ENCODE results near the gene MAGEA9B. TPM values are rescaled to one million over a fixed set of nuclear protein-coding genes. Genes with fewer than 3 reads are reported as not detected.
A peak's percentile ranks its signal among the peaks of the same experiment; 100 is the strongest.
"Not testable (repeated sequence)": the region's sequence is repeated elsewhere in the genome, so short reads cannot be mapped to it uniquely, and the experiment has no call there.

MAGEA9B gene, protein sequence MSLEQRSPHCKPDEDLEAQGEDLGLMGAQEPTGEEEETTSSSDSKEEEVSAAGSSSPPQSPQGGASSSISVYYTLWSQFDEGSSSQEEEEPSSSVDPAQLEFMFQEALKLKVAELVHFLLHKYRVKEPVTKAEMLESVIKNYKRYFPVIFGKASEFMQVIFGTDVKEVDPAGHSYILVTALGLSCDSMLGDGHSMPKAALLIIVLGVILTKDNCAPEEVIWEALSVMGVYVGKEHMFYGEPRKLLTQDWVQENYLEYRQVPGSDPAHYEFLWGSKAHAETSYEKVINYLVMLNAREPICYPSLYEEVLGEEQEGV
- total RNA-seq, result not detected in 2 replicates
- long read RNA-seq, result 0 reads

DNA sequence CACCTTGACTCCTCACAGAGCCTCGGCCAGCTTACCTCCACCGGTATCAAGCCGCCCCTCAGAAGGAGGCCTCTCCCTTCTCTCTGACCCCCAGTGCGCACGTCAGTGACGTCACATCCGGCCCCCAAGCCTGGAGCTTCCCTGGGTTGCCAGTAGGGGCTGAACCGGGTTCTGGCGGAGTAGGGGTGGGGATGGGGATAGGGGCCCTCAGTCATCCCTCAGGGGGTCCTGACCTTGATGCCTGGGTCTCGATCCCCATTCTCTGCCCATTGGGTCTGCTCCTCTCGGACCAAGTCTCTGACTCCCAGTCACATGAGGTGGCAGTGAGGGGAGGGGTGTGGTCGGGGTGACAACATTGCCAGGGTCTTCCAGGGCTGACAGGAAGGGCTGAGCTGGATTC lies at the start of gene MAGEA9B:
Gene MAGEA9B, minus strand, starts transcription at position 101 of the 400 bp plus-strand sequence. CDS start 4,280 bp downstream, outside the sequence.
- not testable (repeated sequence) for H3K27me3 Mint-ChIP-seq (ENCODE audit: low read depth); H3K4me3 Mint-ChIP-seq; DNase-seq (ENCODE audit: low read depth, low spot score); H3K36me3 Mint-ChIP-seq (ENCODE audit: low read depth); H3K4me1 Mint-ChIP-seq; H3K9me3 Mint-ChIP-seq; H3K27ac Mint-ChIP-seq (ENCODE audit: unreplicated experiment)

DNA sequence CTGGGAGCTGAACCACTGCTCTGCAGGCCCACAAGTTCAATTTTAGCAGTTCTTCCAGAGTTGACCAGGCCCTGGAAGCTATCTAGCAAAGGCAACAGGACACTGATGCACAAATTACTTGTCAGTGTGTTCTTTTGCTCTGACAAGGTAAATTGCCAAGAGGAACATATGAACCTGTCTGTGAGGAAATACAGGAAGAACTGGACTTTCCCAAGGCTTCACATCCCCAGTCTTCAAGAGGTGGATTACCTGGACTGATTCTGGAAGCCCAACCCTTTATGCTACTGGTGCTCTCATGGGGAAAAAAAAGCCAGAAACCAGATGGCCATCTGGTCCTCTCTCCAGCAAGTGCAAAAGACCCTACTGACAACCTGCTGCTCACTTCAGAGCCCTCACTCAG lies 46.3 kb upstream of the MAGEA9B start:
- H3K27me3 Mint-ChIP-seq (ENCODE audit: low read depth), result peaks cover 19% of the 10 kb centered on the region
- no peak for TF ChIP-seq CTCF (conservative IDR thresholded peaks at IDR 0.05)
- H3K4me1 Mint-ChIP-seq, result peaks cover 12% of the 10 kb centered on the region
- no peaks in the 10 kb centered on the region for H3K36me3 Mint-ChIP-seq (ENCODE audit: low read depth)
- DNase-seq (ENCODE audit: low read depth, low spot score), result no peak
- no peak overlapping the region for H3K4me3 Mint-ChIP-seq
- no peak overlapping the region for H3K27ac Mint-ChIP-seq (ENCODE audit: unreplicated experiment)
- H3K9me3 Mint-ChIP-seq, result peaks cover 10% of the 10 kb centered on the region

DNA sequence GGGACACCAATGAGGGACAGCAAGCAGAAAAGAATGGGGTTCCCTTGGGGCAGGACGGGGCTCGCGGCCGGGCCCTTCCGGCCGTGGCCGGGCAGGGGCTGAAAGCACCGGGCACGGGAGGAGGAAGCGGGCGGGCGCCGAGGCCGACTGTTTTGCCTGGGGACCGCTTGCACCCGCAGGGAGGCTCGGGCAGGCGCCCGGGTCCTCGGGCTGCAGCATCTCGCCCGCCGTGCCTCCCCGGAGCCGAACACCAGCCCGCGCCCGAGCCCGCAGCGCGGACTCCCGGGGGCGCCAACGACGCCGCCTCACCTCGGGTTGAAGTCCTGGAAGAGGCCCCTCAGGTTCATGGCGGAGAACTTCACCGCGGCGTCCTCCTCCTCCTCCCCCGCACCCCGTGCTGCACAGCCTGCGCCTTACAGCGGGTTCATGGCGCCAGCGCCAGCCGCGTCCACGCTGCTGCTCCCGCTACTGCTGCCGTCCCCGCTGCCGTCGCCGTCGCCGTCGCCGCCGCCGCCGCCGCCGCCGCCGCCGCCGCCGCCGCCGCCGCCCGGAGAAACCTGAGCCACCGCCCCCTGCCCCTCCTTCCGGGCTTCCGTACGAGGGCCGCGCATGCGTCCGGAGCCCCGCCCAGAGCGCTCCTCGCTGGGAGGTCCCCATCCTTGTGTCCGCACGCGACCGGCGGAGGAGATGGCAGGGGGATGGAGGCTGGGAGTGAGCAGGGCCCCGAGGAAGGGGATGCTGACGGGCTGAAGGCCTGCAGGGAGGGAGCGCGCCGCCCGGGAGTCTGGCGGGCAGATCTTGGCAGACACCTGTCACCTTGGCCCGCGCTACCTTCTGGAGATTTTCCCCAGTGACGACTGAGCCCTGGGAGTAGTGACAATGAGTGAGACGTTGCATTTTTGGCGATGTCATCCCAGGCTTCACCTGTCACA lies 44.2 kb upstream of the MAGEA9B start, which contains the start of gene TMEM185A:
Gene TMEM185A, minus strand, starts transcription at position 559 of the 932 bp plus-strand sequence. Its CDS starts 212 bp downstream, at position 347.
- TF ChIP-seq CTCF (conservative IDR thresholded peaks at IDR 0.05), result no peak
- DNase-seq (ENCODE audit: low read depth, low spot score), result peak; percentile 59
- Mint-ChIP-seq H3K27me3 (ENCODE audit: low read depth) (peaks cover 16% of the 10 kb centered on the region), H3K27ac (ENCODE audit: unreplicated experiment) (peak within 1 kb of the TSS; percentile 79), H3K36me3 (ENCODE audit: low read depth) (no peaks in the 10 kb centered on the region), H3K9me3 (peaks cover 4% of the 10 kb centered on the region), H3K4me3 (peak within 1 kb of the TSS; percentile 95), H3K4me1 (peaks cover 12% of the 10 kb centered on the region)

- Mint-ChIP-seq H3K4me1 (peaks cover 12% of the 10 kb centered on the region), H3K36me3 (ENCODE audit: low read depth) (no peaks in the 10 kb centered on the region), H3K4me3 (peak overlapping the region; percentile 95), H3K27ac (ENCODE audit: unreplicated experiment) (peak overlapping the region; percentile 79), H3K27me3 (ENCODE audit: low read depth) (peaks cover 16% of the 10 kb centered on the region), H3K9me3 (peaks cover 3% of the 10 kb centered on the region)
- no peak for TF ChIP-seq CTCF (conservative IDR thresholded peaks at IDR 0.05)
- no peak for DNase-seq (ENCODE audit: low read depth, low spot score)
Observed at GRCh38 chrX:149630681-149631233, 43.5 kb upstream of the MAGEA9B start.

DNA sequence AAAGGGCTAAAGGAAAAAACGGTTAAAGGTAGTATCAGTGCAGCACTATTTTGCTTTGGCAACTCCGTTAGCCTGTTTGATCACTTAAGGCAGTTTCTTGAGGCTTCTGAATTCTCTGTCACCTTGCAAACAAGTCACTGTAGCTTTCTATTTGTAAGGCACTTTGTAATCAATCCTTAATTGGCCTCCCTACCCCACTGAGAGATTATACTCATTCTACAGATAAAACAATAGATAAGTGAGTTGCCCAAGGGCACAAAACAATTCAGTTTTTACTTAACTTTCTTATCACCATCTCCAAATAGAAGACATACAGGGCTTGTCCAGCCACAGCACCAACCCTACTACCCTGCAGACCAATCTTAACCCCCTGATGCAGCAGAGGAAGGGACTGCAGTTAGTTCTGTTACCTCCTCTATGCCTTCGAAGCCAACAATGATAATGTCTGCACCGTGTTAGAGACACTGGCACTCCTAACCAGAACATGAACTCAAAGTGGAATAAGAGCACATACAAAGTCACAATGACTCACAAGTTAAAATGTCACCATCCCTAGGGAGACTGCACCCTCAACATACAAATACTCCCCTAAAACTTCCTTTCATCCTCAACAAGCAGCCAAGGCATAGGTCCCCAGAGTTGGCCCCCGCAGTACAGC lies 42.6 kb upstream of the MAGEA9B start:
- Mint-ChIP-seq H3K27ac (ENCODE audit: unreplicated experiment) (no peak overlapping the region), H3K4me1 (peaks cover 12% of the 10 kb centered on the region), H3K9me3 (peaks cover 3% of the 10 kb centered on the region), H3K27me3 (ENCODE audit: low read depth) (peaks cover 13% of the 10 kb centered on the region), H3K36me3 (ENCODE audit: low read depth) (no peaks in the 10 kb centered on the region), H3K4me3 (peak overlapping the region; percentile 95)
- no peak for TF ChIP-seq CTCF (conservative IDR thresholded peaks at IDR 0.05)
- no peak for DNase-seq (ENCODE audit: low read depth, low spot score)
